Measurements from ENCODE around the gene FAM222A.

FAM222A gene

GRCh38 chr12:109813810-109814416 lies 100.3 kb downstream of the FAM222A start:
- Histone ChIP-seq H3K4me1 (ENCODE audit: low read length) (no peaks in the 10 kb centered on the region), H4K20me1 (ENCODE audit: insufficient read depth, low read length) (no peaks in the 10 kb centered on the region), H3K9ac (ENCODE audit: low read length) (no peak overlapping the region), H2AFZ (ENCODE audit: low read depth, low read length) (no peak overlapping the region), H3K9me3 (ENCODE audit: insufficient read depth, low read length) (no peaks in the 10 kb centered on the region), H3K79me2 (ENCODE audit: low read length) (no peaks in the 10 kb centered on the region), H3K27me3 (ENCODE audit: low read depth, low read length) (peaks cover 15% of the 10 kb centered on the region), H3K36me3 (replicated peaks; ENCODE audit: low read depth, low read length) (no peaks in the 10 kb centered on the region), H3K27ac (ENCODE audit: low read length) (no peak overlapping the region), H3K4me2 (ENCODE audit: low read length) (no peak overlapping the region), H3K4me3 (ENCODE audit: low read length) (no peak overlapping the region)
- TF ChIP-seq EZH2phosphoT487 (IDR thresholded peaks at IDR 0.05; ENCODE audit: low read depth) (no peak), CTCF (IDR thresholded peaks at IDR 0.05; ENCODE audit: low read depth, low read length) (no peak)

- Histone ChIP-seq H3K4me3 (ENCODE audit: low read length) (no peak overlapping the region), H3K9ac (ENCODE audit: low read length) (no peak overlapping the region), H3K4me1 (ENCODE audit: low read length) (no peaks in the 10 kb centered on the region), H3K27me3 (ENCODE audit: low read depth, low read length) (peaks cover 22% of the 10 kb centered on the region), H2AFZ (ENCODE audit: low read depth, low read length) (no peak overlapping the region), H3K36me3 (replicated peaks; ENCODE audit: low read depth, low read length) (no peaks in the 10 kb centered on the region), H3K27ac (ENCODE audit: low read length) (no peak overlapping the region), H3K79me2 (ENCODE audit: low read length) (no peaks in the 10 kb centered on the region), H3K4me2 (ENCODE audit: low read length) (no peak overlapping the region), H3K9me3 (ENCODE audit: insufficient read depth, low read length) (no peaks in the 10 kb centered on the region), H4K20me1 (ENCODE audit: insufficient read depth, low read length) (no peaks in the 10 kb centered on the region)
- TF ChIP-seq EZH2phosphoT487 (IDR thresholded peaks at IDR 0.05; ENCODE audit: low read depth) = no peak
- no peak for TF ChIP-seq CTCF (IDR thresholded peaks at IDR 0.05; ENCODE audit: low read depth, low read length)
These were observed 101.0 kb downstream of the FAM222A start for GRCh38 chr12:109814600-109815150.

GRCh38 chr12:109815225-109815624 lies 101.6 kb downstream of the FAM222A start:
- TF ChIP-seq EZH2phosphoT487 (IDR thresholded peaks at IDR 0.05; ENCODE audit: low read depth) (no peak), CTCF (IDR thresholded peaks at IDR 0.05; ENCODE audit: low read depth, low read length) (no peak)
- H3K4me1 ChIP-seq (ENCODE audit: low read length) = no peaks in the 10 kb centered on the region
- H3K4me2 ChIP-seq (ENCODE audit: low read length) = no peak overlapping the region
- H3K36me3 ChIP-seq (replicated peaks; ENCODE audit: low read depth, low read length) = no peaks in the 10 kb centered on the region
- no peaks in the 10 kb centered on the region for H3K79me2 ChIP-seq (ENCODE audit: low read length)
- no peak overlapping the region for H3K27ac ChIP-seq (ENCODE audit: low read length)
- H3K9me3 ChIP-seq (ENCODE audit: insufficient read depth, low read length) = no peaks in the 10 kb centered on the region
- H3K9ac ChIP-seq (ENCODE audit: low read length) = no peak overlapping the region
- H3K27me3 ChIP-seq (ENCODE audit: low read depth, low read length) = peaks cover 25% of the 10 kb centered on the region
- no peak overlapping the region for H3K4me3 ChIP-seq (ENCODE audit: low read length)
- no peak overlapping the region for H2AFZ ChIP-seq (ENCODE audit: low read depth, low read length)
- H4K20me1 ChIP-seq (ENCODE audit: insufficient read depth, low read length) = no peaks in the 10 kb centered on the region

GRCh38 chr12:109815757-109816617 lies 102.4 kb downstream of the FAM222A start:
- H3K4me3 ChIP-seq (ENCODE audit: low read length) = no peak overlapping the region
- no peak for TF ChIP-seq CTCF (IDR thresholded peaks at IDR 0.05; ENCODE audit: low read depth, low read length)
- TF ChIP-seq EZH2phosphoT487 (IDR thresholded peaks at IDR 0.05; ENCODE audit: low read depth) = no peak

More at GRCh38 chr12:109815757-109816617, 102.4 kb downstream of the FAM222A start:
- Histone ChIP-seq H3K27ac (ENCODE audit: low read length) (no peak overlapping the region), H3K4me2 (ENCODE audit: low read length) (no peak overlapping the region), H3K4me1 (ENCODE audit: low read length) (no peaks in the 10 kb centered on the region), H2AFZ (ENCODE audit: low read depth, low read length) (no peak overlapping the region), H3K36me3 (replicated peaks; ENCODE audit: low read depth, low read length) (no peaks in the 10 kb centered on the region), H3K9me3 (ENCODE audit: insufficient read depth, low read length) (no peaks in the 10 kb centered on the region), H3K79me2 (ENCODE audit: low read length) (no peaks in the 10 kb centered on the region), H4K20me1 (ENCODE audit: insufficient read depth, low read length) (no peaks in the 10 kb centered on the region), H3K27me3 (ENCODE audit: low read depth, low read length) (peaks cover 28% of the 10 kb centered on the region), H3K9ac (ENCODE audit: low read length) (no peak overlapping the region)

Measured in OCI-LY3 (cell line).